PC-3 (cell line): ENCODE results near the gene ALKBH5.

Experiments used
- EZH2 ChIP-seq: fragments of 300-600 bp; sonication (generic); IDR thresholded peaks from one replicate; pipeline ENCODE4 v1.6.1; 2017; ENCODE audit warnings: antibody characterized with exemption, mild to moderate bottlenecking, low read length; ENCODE audit not compliant: unreplicated experiment
- EZH2phosphoT487 ChIP-seq: fragments of 300-600 bp; sonication (generic); IDR thresholded peaks from 2 replicates; pipeline ENCODE4 v1.6.1; 2018; ENCODE audit warnings: mild to moderate bottlenecking, antibody characterized with exemption, low read length, borderline replicate concordance
- TF ChIP-seq, protein P1 (sequence below): fragments of 300-600 bp; sonication (generic); conservative IDR thresholded peaks from 2 replicates; pipeline ENCODE4 v1.5.1; 2017; ENCODE audit warnings: antibody characterized with exemption, low read depth, mild to moderate bottlenecking, low read length

DNA sequence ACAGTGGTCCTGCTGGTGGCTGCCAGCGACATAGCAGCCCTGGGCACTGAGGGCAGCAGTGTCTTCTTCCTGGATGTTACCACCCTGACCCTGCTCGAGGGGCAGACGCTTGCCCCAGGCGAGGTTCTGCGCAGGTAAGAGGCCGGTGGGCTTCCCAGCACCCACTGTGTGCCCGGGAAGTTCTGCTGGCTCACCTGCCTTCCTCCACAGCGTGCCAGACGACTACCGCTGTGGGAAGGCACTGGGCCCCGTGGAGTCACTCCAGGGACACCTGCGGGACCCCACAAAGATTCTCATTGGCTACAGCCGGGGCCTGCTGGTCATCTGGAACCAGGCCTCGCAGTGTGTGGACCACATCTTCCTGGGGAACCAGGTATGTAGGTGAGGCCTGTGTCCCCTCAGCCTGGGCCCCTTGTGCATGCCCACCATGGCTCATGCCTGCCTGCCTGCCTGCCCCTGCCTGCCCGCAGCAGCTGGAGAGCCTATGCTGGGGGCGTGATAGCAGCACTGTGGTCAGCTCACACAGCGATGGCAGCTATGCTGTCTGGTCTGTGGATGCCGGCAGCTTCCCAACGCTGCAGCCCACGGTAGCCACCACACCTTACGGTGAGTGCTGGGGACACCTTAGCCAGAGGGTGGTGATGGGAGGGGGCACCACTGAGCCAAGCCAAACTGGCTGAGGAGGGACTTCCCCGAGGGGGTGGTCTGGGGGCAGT, 50.3 kb downstream of the ALKBH5 start:
- no peak for TF ChIP-seq EZH2
- TF ChIP-seq, protein P1, sequence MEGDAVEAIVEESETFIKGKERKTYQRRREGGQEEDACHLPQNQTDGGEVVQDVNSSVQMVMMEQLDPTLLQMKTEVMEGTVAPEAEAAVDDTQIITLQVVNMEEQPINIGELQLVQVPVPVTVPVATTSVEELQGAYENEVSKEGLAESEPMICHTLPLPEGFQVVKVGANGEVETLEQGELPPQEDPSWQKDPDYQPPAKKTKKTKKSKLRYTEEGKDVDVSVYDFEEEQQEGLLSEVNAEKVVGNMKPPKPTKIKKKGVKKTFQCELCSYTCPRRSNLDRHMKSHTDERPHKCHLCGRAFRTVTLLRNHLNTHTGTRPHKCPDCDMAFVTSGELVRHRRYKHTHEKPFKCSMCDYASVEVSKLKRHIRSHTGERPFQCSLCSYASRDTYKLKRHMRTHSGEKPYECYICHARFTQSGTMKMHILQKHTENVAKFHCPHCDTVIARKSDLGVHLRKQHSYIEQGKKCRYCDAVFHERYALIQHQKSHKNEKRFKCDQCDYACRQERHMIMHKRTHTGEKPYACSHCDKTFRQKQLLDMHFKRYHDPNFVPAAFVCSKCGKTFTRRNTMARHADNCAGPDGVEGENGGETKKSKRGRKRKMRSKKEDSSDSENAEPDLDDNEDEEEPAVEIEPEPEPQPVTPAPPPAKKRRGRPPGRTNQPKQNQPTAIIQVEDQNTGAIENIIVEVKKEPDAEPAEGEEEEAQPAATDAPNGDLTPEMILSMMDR: no peak
- TF ChIP-seq EZH2phosphoT487: no peak
